ENCODE results near the gene TMEM121.

TMEM121 gene

DNA sequence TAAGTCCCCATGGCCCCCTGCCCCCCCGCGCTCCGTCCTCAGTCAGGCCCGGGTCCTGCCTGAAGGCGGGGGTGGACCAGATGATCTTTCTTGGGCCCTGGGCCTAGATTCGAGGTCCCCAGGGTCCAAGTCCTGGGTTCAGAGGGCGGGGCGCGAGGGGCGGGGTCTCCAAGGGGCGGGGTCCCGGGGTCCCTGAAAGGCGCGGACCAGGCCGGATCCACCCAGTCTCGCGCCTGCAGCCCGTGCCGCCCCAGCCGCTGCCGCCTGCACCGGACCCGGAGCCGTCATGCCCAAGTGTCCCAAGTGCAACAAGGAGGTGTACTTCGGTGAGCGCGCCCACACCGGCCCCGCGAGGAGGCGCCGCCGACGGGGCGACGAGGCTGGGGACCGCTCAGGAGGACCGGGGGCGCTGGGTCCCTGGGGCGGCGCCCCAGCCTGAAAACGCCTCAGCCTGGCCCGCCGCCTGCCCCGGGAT is 39.4 kb upstream of the TMEM121 start:
- no peak for ATAC-seq
- TF ChIP-seq ARNTL (CRISPR knock-in tag; IDR thresholded peaks at IDR 0.05; ENCODE audit: borderline replicate concordance, low read depth) (no peak), ESRRG (CRISPR knock-in tag; IDR thresholded peaks at IDR 0.05) (no peak), TOX (CRISPR knock-in tag; IDR thresholded peaks at IDR 0.05; ENCODE audit: borderline replicate concordance) (no peak), SNAI2 (CRISPR knock-in tag; IDR thresholded peaks at IDR 0.05) (no peak), PPARA (CRISPR knock-in tag; IDR thresholded peaks at IDR 0.05; ENCODE audit: borderline replicate concordance) (no peak), RARB (CRISPR knock-in tag; IDR thresholded peaks at IDR 0.05) (no peak), GLIS3 (CRISPR knock-in tag; IDR thresholded peaks at IDR 0.05) (no peak), ZNF8 (CRISPR knock-in tag; IDR thresholded peaks at IDR 0.05) (no peak), ZNF70 (CRISPR knock-in tag; IDR thresholded peaks at IDR 0.05) (no peak), ZFP3 (CRISPR knock-in tag; IDR thresholded peaks at IDR 0.05) (no peak), ZNF565 (CRISPR knock-in tag; conservative IDR thresholded peaks at IDR 0.05; ENCODE audit: low read depth) (no peak), PATZ1 (CRISPR knock-in tag; IDR thresholded peaks at IDR 0.05; ENCODE audit: borderline replicate concordance) (no peak), TCF4 (CRISPR knock-in tag; IDR thresholded peaks at IDR 0.05; ENCODE audit: borderline replicate concordance) (no peak), CSRNP3 (CRISPR knock-in tag; IDR thresholded peaks at IDR 0.05) (no peak), ZFP30 (CRISPR knock-in tag; IDR thresholded peaks at IDR 0.05) (no peak), OSR1 (CRISPR knock-in tag; IDR thresholded peaks at IDR 0.05) (no peak), CSDC2 (CRISPR knock-in tag; IDR thresholded peaks at IDR 0.05) (no peak)
- TF ChIP-seq, protein P1, sequence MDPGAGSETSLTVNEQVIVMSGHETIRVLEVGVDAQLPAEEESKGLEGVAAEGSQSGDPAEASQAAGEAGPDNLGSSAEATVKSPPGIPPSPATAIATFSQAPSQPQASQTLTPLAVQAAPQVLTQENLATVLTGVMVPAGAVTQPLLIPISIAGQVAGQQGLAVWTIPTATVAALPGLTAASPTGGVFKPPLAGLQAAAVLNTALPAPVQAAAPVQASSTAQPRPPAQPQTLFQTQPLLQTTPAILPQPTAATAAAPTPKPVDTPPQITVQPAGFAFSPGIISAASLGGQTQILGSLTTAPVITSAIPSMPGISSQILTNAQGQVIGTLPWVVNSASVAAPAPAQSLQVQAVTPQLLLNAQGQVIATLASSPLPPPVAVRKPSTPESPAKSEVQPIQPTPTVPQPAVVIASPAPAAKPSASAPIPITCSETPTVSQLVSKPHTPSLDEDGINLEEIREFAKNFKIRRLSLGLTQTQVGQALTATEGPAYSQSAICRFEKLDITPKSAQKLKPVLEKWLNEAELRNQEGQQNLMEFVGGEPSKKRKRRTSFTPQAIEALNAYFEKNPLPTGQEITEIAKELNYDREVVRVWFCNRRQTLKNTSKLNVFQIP (CRISPR knock-in tag; IDR thresholded peaks at IDR 0.05; ENCODE audit: borderline replicate concordance, low read depth) = no peak
- TF ChIP-seq, protein P2, sequence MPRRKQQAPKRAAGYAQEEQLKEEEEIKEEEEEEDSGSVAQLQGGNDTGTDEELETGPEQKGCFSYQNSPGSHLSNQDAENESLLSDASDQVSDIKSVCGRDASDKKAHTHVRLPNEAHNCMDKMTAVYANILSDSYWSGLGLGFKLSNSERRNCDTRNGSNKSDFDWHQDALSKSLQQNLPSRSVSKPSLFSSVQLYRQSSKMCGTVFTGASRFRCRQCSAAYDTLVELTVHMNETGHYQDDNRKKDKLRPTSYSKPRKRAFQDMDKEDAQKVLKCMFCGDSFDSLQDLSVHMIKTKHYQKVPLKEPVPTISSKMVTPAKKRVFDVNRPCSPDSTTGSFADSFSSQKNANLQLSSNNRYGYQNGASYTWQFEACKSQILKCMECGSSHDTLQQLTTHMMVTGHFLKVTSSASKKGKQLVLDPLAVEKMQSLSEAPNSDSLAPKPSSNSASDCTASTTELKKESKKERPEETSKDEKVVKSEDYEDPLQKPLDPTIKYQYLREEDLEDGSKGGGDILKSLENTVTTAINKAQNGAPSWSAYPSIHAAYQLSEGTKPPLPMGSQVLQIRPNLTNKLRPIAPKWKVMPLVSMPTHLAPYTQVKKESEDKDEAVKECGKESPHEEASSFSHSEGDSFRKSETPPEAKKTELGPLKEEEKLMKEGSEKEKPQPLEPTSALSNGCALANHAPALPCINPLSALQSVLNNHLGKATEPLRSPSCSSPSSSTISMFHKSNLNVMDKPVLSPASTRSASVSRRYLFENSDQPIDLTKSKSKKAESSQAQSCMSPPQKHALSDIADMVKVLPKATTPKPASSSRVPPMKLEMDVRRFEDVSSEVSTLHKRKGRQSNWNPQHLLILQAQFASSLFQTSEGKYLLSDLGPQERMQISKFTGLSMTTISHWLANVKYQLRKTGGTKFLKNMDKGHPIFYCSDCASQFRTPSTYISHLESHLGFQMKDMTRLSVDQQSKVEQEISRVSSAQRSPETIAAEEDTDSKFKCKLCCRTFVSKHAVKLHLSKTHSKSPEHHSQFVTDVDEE (CRISPR knock-in tag; IDR thresholded peaks at IDR 0.05) = no peak
- TF ChIP-seq, protein P3, sequence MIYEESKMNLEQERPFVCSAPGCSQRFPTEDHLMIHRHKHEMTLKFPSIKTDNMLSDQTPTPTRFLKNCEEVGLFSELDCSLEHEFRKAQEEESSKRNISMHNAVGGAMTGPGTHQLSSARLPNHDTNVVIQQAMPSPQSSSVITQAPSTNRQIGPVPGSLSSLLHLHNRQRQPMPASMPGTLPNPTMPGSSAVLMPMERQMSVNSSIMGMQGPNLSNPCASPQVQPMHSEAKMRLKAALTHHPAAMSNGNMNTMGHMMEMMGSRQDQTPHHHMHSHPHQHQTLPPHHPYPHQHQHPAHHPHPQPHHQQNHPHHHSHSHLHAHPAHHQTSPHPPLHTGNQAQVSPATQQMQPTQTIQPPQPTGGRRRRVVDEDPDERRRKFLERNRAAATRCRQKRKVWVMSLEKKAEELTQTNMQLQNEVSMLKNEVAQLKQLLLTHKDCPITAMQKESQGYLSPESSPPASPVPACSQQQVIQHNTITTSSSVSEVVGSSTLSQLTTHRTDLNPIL (CRISPR knock-in tag; IDR thresholded peaks at IDR 0.05; ENCODE audit: low read depth) = no peak

- TF ChIP-seq ZFP3 (CRISPR knock-in tag; IDR thresholded peaks at IDR 0.05) (no peak), PATZ1 (CRISPR knock-in tag; IDR thresholded peaks at IDR 0.05; ENCODE audit: borderline replicate concordance) (no peak), TCF4 (CRISPR knock-in tag; IDR thresholded peaks at IDR 0.05; ENCODE audit: borderline replicate concordance) (no peak)
These were observed 38.9 kb upstream of the TMEM121 start for GRCh38 chr14:105487449-105487985.

More at GRCh38 chr14:105487449-105487985, 38.9 kb upstream of the TMEM121 start:
- no peak for ATAC-seq
